ENCODE results near the gene GOLGA2. TPM values are rescaled to one million over a fixed set of nuclear protein-coding genes. Genes with fewer than 3 reads are reported as not detected.

The GOLGA2 gene
- total and polyA plus RNA-seq, 2 donors (not counting 1 experiment from before 2014, with no cell fraction given) = 23.2 to 87.3 TPM

DNA sequence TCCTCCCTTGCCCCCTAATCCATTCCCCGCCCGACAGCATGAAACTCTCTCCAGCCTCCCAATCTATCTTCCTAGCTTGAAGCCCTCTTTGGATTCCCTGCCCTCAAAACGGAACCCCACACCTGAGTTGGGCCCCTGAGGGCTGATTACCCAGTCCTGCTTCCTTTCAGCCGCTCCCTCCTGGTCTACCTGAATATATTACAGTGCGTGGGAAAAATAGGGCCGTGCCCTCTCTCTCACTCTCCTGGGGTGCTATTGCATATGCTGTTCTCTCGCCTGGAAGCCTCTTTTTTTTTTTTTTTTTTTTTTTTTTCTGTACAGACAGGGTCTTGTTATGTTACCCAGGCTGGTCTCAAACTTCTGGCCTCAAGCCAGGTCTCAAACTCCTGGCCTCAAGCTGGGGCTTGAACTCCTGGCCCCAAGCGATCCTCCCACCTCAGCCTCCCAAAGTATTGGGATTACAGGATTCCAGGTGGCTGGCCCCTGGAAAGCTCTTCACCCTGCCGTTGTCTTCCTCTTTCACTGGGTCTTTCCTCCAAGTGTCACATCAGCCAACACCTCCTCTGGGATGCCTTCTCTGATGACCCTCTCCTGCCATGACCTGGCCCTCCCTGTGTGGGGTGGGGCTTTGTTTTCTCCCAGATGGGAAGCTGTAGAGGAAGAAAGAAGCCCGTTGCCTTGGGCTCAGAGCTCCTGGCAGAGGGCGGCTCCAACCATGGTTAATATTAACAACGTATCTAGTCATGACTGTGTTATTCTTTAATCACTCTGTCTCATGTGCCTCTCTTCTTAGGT is 64.4 kb downstream of the GOLGA2 start:
- Histone ChIP-seq H3K4me1 (ENCODE audit: control insufficient read depth in 2 of 2, insufficient read depth in 2 of 2, low read length in 2 of 2) (no peaks in the 10 kb centered on the region), H3K27me3 (replicated peaks in 1 of 4; ENCODE audit: control extremely low read depth in 1 of 4, control insufficient read depth in 3 of 4, insufficient read depth in 4 of 4, low read length in 3 of 4) (peaks cover 0 to 18% (median 0%) of the 10 kb centered on the region in 4 experiments), H4K20me1 (ENCODE audit: control insufficient read depth, insufficient read depth, low read length, poor library complexity, severe bottlenecking) (no peaks in the 10 kb centered on the region), H3K9ac (ENCODE audit: low read length) (no peak overlapping the region), H3K79me2 (ENCODE audit: control insufficient read depth, insufficient read depth, low read length) (no peaks in the 10 kb centered on the region), H2AFZ (ENCODE audit: insufficient read depth, low read depth, low read length, poor library complexity, severe bottlenecking) (no peak overlapping the region), H3K4me2 (replicated peaks; ENCODE audit: low read depth, low read length, poor library complexity, severe bottlenecking) (no peak overlapping the region), H3K27ac (ENCODE audit: low read length in 2 of 2) (no peak overlapping the region), H3K4me3 (ENCODE audit: control extremely low read depth in 1 of 5, extremely low read depth in 1 of 5, insufficient read depth in 1 of 5, low read depth in 2 of 5, low read length in 4 of 5) (no peak overlapping the region), H3K36me3 (replicated peaks in 1 of 2; ENCODE audit: control extremely low read depth in 1 of 2, control insufficient read depth in 1 of 2, extremely low read depth in 1 of 2, insufficient read depth in 2 of 2, low read length in 1 of 2) (no peaks in the 10 kb centered on the region), H3K9me3 (ENCODE audit: control extremely low read depth in 1 of 3, control insufficient read depth in 2 of 3, insufficient read depth in 1 of 3, low read length in 2 of 3) (no peaks in the 10 kb centered on the region)
- Mint-ChIP-seq H3K9me3 (ENCODE audit: insufficient read depth) (no peaks in the 10 kb centered on the region), H3K27me3 (peaks cover 35% of the 10 kb centered on the region), H3K4me3 (no peak overlapping the region), H3K27ac (no peak overlapping the region), H3K4me1 (no peaks in the 10 kb centered on the region)
- intact Hi-C loops (cut with micrococcal nuclease) = no loop called here
- no peak for DNase-seq
- no peak for TF ChIP-seq EZH2 (IDR thresholded peaks at IDR 0.05; ENCODE audit: borderline replicate concordance, insufficient read depth, low read depth, low read length, poor library complexity, severe bottlenecking)
- TF ChIP-seq, protein P1, sequence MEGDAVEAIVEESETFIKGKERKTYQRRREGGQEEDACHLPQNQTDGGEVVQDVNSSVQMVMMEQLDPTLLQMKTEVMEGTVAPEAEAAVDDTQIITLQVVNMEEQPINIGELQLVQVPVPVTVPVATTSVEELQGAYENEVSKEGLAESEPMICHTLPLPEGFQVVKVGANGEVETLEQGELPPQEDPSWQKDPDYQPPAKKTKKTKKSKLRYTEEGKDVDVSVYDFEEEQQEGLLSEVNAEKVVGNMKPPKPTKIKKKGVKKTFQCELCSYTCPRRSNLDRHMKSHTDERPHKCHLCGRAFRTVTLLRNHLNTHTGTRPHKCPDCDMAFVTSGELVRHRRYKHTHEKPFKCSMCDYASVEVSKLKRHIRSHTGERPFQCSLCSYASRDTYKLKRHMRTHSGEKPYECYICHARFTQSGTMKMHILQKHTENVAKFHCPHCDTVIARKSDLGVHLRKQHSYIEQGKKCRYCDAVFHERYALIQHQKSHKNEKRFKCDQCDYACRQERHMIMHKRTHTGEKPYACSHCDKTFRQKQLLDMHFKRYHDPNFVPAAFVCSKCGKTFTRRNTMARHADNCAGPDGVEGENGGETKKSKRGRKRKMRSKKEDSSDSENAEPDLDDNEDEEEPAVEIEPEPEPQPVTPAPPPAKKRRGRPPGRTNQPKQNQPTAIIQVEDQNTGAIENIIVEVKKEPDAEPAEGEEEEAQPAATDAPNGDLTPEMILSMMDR (IDR thresholded peaks at IDR 0.05) = no peak
- no peak for ATAC-seq (ENCODE audit: low read depth)
- POLR2A ChIA-PET = no interaction called here
- 86% methylated on average over 8 of the region's 12 CpGs for WGBS (ENCODE audit: insufficient coverage)
- CTCF ChIA-PET = interaction anchor here (0.7 to 1.4 kb wide), 2 partner anchors 39 to 863 kb away, joined by 3 to 5 read pairs; no protein-coding TSS in a partner anchor

GRCh38 chr9:128208946-128209669 is 66.7 kb downstream of the GOLGA2 start:
- intact Hi-C loops (cut with micrococcal nuclease) = no loop called here
- Histone ChIP-seq H3K9ac (ENCODE audit: low read length) (no peak overlapping the region), H3K4me1 (ENCODE audit: control insufficient read depth in 2 of 2, insufficient read depth in 2 of 2, low read length in 2 of 2) (peaks cover 2 to 4% of the 10 kb centered on the region in 2 donors), H3K36me3 (replicated peaks in 1 of 2; ENCODE audit: control extremely low read depth in 1 of 2, control insufficient read depth in 1 of 2, extremely low read depth in 1 of 2, insufficient read depth in 2 of 2, low read length in 1 of 2) (no peaks in the 10 kb centered on the region), H3K79me2 (ENCODE audit: control insufficient read depth, insufficient read depth, low read length) (no peaks in the 10 kb centered on the region), H4K20me1 (ENCODE audit: control insufficient read depth, insufficient read depth, low read length, poor library complexity, severe bottlenecking) (no peaks in the 10 kb centered on the region), H3K27ac (ENCODE audit: low read length in 2 of 2) (no peak overlapping the region), H3K9me3 (ENCODE audit: control extremely low read depth in 1 of 3, control insufficient read depth in 2 of 3, insufficient read depth in 1 of 3, low read length in 2 of 3) (no peaks in the 10 kb centered on the region), H3K27me3 (replicated peaks in 1 of 4; ENCODE audit: control extremely low read depth in 1 of 4, control insufficient read depth in 3 of 4, insufficient read depth in 4 of 4, low read length in 3 of 4) (peaks cover 0 to 35% (median 6%) of the 10 kb centered on the region in 4 experiments), H3K4me3 (ENCODE audit: control extremely low read depth in 1 of 5, extremely low read depth in 1 of 5, insufficient read depth in 1 of 5, low read depth in 2 of 5, low read length in 4 of 5) (no peak overlapping the region), H2AFZ (ENCODE audit: insufficient read depth, low read depth, low read length, poor library complexity, severe bottlenecking) (no peak overlapping the region), H3K4me2 (replicated peaks; ENCODE audit: low read depth, low read length, poor library complexity, severe bottlenecking) (no peak overlapping the region)
- DNase-seq = no peak
- ChIA-PET POLR2A (no interaction called here), CTCF (no interaction called here)
- Mint-ChIP-seq H3K4me3 (no peak overlapping the region), H3K4me1 (peaks cover 5% of the 10 kb centered on the region), H3K27me3 (peaks cover 46% of the 10 kb centered on the region), H3K27ac (no peak overlapping the region), H3K9me3 (ENCODE audit: insufficient read depth) (no peaks in the 10 kb centered on the region)
- 70% methylated on average over 6 of the region's 15 CpGs for WGBS (ENCODE audit: insufficient coverage)
- TF ChIP-seq, protein P1 (IDR thresholded peaks at IDR 0.05) = no peak
- TF ChIP-seq EZH2 (IDR thresholded peaks at IDR 0.05; ENCODE audit: borderline replicate concordance, insufficient read depth, low read depth, low read length, poor library complexity, severe bottlenecking) = no peak
- ATAC-seq (ENCODE audit: low read depth) = no peak
